ENCODE measurements around the gene CPNE2.
A peak's percentile ranks its signal among the peaks of the same experiment; 100 is the strongest.
"Not testable (repeated sequence)": the region's sequence is repeated elsewhere in the genome, so short reads cannot be mapped to it uniquely, and the experiment has no call there.

Gene CPNE2

GRCh38 chr16:57185945-57186871 lies 93.8 kb downstream of the CPNE2 start, which contains the start of the genes PSME3IP1 and RSPRY1:
PSME3IP1 (minus strand) TSS chr16:57186039; CDS start chr16:57173854, 12,185 bp downstream.
RSPRY1 (plus strand) TSS chr16:57186329; CDS start chr16:57204659, 18,330 bp downstream.
- Histone ChIP-seq H3K4me3 (ENCODE audit: low read depth, low read length) (peak within 1 kb of the TSS; percentile 90), H3K27ac (peak within 1 kb of the TSS; percentile 87), H3K36me3 (replicated peaks) (no peaks in the 10 kb centered on the region), H3K27me3 (replicated peaks) (no peaks in the 10 kb centered on the region)
- no peak for TF ChIP-seq CTCF (IDR thresholded peaks at IDR 0.05; ENCODE audit: low read depth, low read length, missing control alignments)
- DNase-seq, result peak; percentile 99
- in situ Hi-C loops (cut with HindIII; ENCODE audit: low pct_ligation_motif_present, low sequenced_read_pairs), result no loop called here

- TF ChIP-seq CTCF (IDR thresholded peaks at IDR 0.05; ENCODE audit: low read depth, low read length, missing control alignments), result no peak
- Histone ChIP-seq H3K27me3 (replicated peaks) (no peaks in the 10 kb centered on the region), H3K36me3 (replicated peaks) (no peaks in the 10 kb centered on the region), H3K4me3 (ENCODE audit: low read depth, low read length) (peak overlapping the region; percentile 90), H3K27ac (peak overlapping the region; percentile 87)
- DNase-seq, result peak; percentile 6
- in situ Hi-C loops (cut with HindIII; ENCODE audit: low pct_ligation_motif_present, low sequenced_read_pairs), result no loop called here
Measured at GRCh38 chr16:57186872-57187854, 94.8 kb downstream of the CPNE2 start.

- DNase-seq; in situ Hi-C loops (cut with HindIII; ENCODE audit: low pct_ligation_motif_present, low sequenced_read_pairs); H3K36me3 ChIP-seq (replicated peaks); H3K27me3 ChIP-seq (replicated peaks); H3K27ac ChIP-seq: not testable (repeated sequence)
- H3K4me3 ChIP-seq (ENCODE audit: low read depth, low read length), result peak overlapping the region; percentile 90
Measured at GRCh38 chr16:57187902-57188710, 95.7 kb downstream of the CPNE2 start.

- Histone ChIP-seq H3K27me3 (replicated peaks) (no peaks in the 10 kb centered on the region), H3K4me3 (ENCODE audit: low read depth, low read length) (no peak overlapping the region), H3K27ac (no peak overlapping the region), H3K36me3 (replicated peaks) (no peaks in the 10 kb centered on the region)
- in situ Hi-C loops (cut with HindIII; ENCODE audit: low pct_ligation_motif_present, low sequenced_read_pairs), result no loop called here
- no peak for TF ChIP-seq CTCF (IDR thresholded peaks at IDR 0.05; ENCODE audit: low read depth, low read length, missing control alignments)
- DNase-seq, result no peak
Measured at GRCh38 chr16:57188711-57189002, 96.3 kb downstream of the CPNE2 start.

- H3K4me3 ChIP-seq (ENCODE audit: low read depth, low read length); H3K36me3 ChIP-seq (replicated peaks); in situ Hi-C loops (cut with HindIII; ENCODE audit: low pct_ligation_motif_present, low sequenced_read_pairs); DNase-seq; H3K27me3 ChIP-seq (replicated peaks); H3K27ac ChIP-seq: not testable (repeated sequence)
Measured at GRCh38 chr16:57189527-57189926, 97.1 kb downstream of the CPNE2 start.

GRCh38 chr16:57190136-57190535 lies 97.8 kb downstream of the CPNE2 start:
- no peak for DNase-seq
- in situ Hi-C loops (cut with HindIII; ENCODE audit: low pct_ligation_motif_present, low sequenced_read_pairs), result no loop called here
- TF ChIP-seq CTCF (IDR thresholded peaks at IDR 0.05; ENCODE audit: low read depth, low read length, missing control alignments), result no peak
- no peaks in the 10 kb centered on the region for H3K27me3 ChIP-seq (replicated peaks)
- no peak overlapping the region for H3K27ac ChIP-seq
- H3K36me3 ChIP-seq (replicated peaks), result no peaks in the 10 kb centered on the region
- H3K4me3 ChIP-seq (ENCODE audit: low read depth, low read length), result no peak overlapping the region

All from brain microvascular endothelial cell (primary cell).